ENCODE results near the gene DZIP1.

DZIP1 gene

DNA sequence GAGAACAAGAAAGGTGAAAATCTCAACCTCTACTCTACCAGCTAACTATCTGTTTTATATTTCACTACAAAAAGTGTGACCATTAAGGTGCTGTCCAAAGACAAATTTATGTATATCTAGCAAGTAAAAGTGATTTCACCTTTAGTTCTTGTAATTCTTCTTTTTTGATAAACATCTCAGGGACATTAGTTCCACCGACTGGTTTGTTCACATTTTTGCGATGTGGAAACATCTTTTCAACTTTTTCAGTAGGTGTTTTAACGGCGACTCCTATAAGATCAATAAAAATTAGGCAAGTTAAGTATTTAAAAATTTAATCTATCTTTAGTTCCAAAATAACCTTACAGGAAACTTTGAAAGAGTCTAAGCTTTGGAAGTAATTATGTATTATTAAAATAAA lies 58.6 kb downstream of the DZIP1 start:
- TF ChIP-seq RARB (CRISPR knock-in tag; IDR thresholded peaks at IDR 0.05): no peak
- no peak for TF ChIP-seq ISL1 (CRISPR knock-in tag; IDR thresholded peaks at IDR 0.05)
- TF ChIP-seq ESRRG (CRISPR knock-in tag; IDR thresholded peaks at IDR 0.05): no peak
- TF ChIP-seq TCF4 (CRISPR knock-in tag; IDR thresholded peaks at IDR 0.05; ENCODE audit: borderline replicate concordance): no peak
- TF ChIP-seq, protein P1, sequence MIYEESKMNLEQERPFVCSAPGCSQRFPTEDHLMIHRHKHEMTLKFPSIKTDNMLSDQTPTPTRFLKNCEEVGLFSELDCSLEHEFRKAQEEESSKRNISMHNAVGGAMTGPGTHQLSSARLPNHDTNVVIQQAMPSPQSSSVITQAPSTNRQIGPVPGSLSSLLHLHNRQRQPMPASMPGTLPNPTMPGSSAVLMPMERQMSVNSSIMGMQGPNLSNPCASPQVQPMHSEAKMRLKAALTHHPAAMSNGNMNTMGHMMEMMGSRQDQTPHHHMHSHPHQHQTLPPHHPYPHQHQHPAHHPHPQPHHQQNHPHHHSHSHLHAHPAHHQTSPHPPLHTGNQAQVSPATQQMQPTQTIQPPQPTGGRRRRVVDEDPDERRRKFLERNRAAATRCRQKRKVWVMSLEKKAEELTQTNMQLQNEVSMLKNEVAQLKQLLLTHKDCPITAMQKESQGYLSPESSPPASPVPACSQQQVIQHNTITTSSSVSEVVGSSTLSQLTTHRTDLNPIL (CRISPR knock-in tag; IDR thresholded peaks at IDR 0.05; ENCODE audit: low read depth): no peak
- no peak for TF ChIP-seq TOX (CRISPR knock-in tag; IDR thresholded peaks at IDR 0.05; ENCODE audit: borderline replicate concordance)
- no peak for TF ChIP-seq ZNF70 (CRISPR knock-in tag; IDR thresholded peaks at IDR 0.05)
- no peak for TF ChIP-seq ZNF8 (CRISPR knock-in tag; IDR thresholded peaks at IDR 0.05)
- TF ChIP-seq ZC3H10 (CRISPR knock-in tag; IDR thresholded peaks at IDR 0.05): no peak
- TF ChIP-seq ZFP30 (CRISPR knock-in tag; IDR thresholded peaks at IDR 0.05): no peak
- TF ChIP-seq PPARA (CRISPR knock-in tag; IDR thresholded peaks at IDR 0.05; ENCODE audit: borderline replicate concordance): no peak
- ATAC-seq: no peak

DNA sequence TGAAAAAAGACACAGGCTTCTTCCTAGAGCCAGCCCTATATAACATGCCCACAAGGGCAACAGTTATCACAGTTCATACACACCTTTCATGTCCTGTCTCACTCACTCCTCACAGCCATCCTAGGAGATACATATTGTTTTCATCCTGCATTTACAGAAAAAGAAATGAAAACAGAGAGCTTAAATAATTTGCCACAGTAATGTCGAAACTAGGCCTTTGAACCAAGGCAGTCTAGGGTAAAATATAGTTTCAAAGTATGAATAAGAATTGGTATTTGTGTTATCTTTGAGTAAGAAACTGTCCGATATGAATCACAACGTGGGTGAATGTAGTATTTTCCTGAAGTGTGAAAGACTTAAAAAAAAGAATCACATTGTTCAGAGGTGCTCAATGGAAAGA lies 65.2 kb downstream of the DZIP1 start:
- no peak for ATAC-seq
- TF ChIP-seq, protein P2, sequence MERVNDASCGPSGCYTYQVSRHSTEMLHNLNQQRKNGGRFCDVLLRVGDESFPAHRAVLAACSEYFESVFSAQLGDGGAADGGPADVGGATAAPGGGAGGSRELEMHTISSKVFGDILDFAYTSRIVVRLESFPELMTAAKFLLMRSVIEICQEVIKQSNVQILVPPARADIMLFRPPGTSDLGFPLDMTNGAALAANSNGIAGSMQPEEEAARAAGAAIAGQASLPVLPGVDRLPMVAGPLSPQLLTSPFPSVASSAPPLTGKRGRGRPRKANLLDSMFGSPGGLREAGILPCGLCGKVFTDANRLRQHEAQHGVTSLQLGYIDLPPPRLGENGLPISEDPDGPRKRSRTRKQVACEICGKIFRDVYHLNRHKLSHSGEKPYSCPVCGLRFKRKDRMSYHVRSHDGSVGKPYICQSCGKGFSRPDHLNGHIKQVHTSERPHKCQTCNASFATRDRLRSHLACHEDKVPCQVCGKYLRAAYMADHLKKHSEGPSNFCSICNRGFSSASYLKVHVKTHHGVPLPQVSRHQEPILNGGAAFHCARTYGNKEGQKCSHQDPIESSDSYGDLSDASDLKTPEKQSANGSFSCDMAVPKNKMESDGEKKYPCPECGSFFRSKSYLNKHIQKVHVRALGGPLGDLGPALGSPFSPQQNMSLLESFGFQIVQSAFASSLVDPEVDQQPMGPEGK (CRISPR knock-in tag; IDR thresholded peaks at IDR 0.05; ENCODE audit: borderline replicate concordance): no peak
- TF ChIP-seq ZNF70 (CRISPR knock-in tag; IDR thresholded peaks at IDR 0.05): no peak
- TF ChIP-seq PPARA (CRISPR knock-in tag; IDR thresholded peaks at IDR 0.05; ENCODE audit: borderline replicate concordance): no peak
- no peak for TF ChIP-seq ESRRG (CRISPR knock-in tag; IDR thresholded peaks at IDR 0.05)
- no peak for TF ChIP-seq ARNTL (CRISPR knock-in tag; IDR thresholded peaks at IDR 0.05; ENCODE audit: borderline replicate concordance, low read depth)
- TF ChIP-seq, protein P3, sequence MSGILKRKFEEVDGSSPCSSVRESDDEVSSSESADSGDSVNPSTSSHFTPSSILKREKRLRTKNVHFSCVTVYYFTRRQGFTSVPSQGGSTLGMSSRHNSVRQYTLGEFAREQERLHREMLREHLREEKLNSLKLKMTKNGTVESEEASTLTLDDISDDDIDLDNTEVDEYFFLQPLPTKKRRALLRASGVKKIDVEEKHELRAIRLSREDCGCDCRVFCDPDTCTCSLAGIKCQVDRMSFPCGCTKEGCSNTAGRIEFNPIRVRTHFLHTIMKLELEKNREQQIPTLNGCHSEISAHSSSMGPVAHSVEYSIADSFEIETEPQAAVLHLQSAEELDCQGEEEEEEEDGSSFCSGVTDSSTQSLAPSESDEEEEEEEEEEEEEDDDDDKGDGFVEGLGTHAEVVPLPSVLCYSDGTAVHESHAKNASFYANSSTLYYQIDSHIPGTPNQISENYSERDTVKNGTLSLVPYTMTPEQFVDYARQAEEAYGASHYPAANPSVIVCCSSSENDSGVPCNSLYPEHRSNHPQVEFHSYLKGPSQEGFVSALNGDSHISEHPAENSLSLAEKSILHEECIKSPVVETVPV (CRISPR knock-in tag; IDR thresholded peaks at IDR 0.05): no peak
- no peak for TF ChIP-seq TCF4 (CRISPR knock-in tag; IDR thresholded peaks at IDR 0.05; ENCODE audit: borderline replicate concordance)
- no peak for TF ChIP-seq TOX (CRISPR knock-in tag; IDR thresholded peaks at IDR 0.05; ENCODE audit: borderline replicate concordance)
- no peak for TF ChIP-seq OSR1 (CRISPR knock-in tag; IDR thresholded peaks at IDR 0.05)
- TF ChIP-seq BACH2 (CRISPR knock-in tag; IDR thresholded peaks at IDR 0.05; ENCODE audit: borderline replicate concordance): no peak
- TF ChIP-seq ZNF8 (CRISPR knock-in tag; IDR thresholded peaks at IDR 0.05): no peak
- TF ChIP-seq ZNF565 (CRISPR knock-in tag; conservative IDR thresholded peaks at IDR 0.05; ENCODE audit: low read depth): no peak
- no peak for TF ChIP-seq RARB (CRISPR knock-in tag; IDR thresholded peaks at IDR 0.05)
- TF ChIP-seq ZFP30 (CRISPR knock-in tag; IDR thresholded peaks at IDR 0.05): no peak
- TF ChIP-seq, protein P1 (CRISPR knock-in tag; IDR thresholded peaks at IDR 0.05; ENCODE audit: low read depth): no peak
- TF ChIP-seq, protein P4, sequence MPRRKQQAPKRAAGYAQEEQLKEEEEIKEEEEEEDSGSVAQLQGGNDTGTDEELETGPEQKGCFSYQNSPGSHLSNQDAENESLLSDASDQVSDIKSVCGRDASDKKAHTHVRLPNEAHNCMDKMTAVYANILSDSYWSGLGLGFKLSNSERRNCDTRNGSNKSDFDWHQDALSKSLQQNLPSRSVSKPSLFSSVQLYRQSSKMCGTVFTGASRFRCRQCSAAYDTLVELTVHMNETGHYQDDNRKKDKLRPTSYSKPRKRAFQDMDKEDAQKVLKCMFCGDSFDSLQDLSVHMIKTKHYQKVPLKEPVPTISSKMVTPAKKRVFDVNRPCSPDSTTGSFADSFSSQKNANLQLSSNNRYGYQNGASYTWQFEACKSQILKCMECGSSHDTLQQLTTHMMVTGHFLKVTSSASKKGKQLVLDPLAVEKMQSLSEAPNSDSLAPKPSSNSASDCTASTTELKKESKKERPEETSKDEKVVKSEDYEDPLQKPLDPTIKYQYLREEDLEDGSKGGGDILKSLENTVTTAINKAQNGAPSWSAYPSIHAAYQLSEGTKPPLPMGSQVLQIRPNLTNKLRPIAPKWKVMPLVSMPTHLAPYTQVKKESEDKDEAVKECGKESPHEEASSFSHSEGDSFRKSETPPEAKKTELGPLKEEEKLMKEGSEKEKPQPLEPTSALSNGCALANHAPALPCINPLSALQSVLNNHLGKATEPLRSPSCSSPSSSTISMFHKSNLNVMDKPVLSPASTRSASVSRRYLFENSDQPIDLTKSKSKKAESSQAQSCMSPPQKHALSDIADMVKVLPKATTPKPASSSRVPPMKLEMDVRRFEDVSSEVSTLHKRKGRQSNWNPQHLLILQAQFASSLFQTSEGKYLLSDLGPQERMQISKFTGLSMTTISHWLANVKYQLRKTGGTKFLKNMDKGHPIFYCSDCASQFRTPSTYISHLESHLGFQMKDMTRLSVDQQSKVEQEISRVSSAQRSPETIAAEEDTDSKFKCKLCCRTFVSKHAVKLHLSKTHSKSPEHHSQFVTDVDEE (CRISPR knock-in tag; IDR thresholded peaks at IDR 0.05): no peak
- no peak for TF ChIP-seq ZFP3 (CRISPR knock-in tag; IDR thresholded peaks at IDR 0.05)
- TF ChIP-seq CSDC2 (CRISPR knock-in tag; IDR thresholded peaks at IDR 0.05): no peak
- TF ChIP-seq GLIS3 (CRISPR knock-in tag; IDR thresholded peaks at IDR 0.05): no peak

DNA sequence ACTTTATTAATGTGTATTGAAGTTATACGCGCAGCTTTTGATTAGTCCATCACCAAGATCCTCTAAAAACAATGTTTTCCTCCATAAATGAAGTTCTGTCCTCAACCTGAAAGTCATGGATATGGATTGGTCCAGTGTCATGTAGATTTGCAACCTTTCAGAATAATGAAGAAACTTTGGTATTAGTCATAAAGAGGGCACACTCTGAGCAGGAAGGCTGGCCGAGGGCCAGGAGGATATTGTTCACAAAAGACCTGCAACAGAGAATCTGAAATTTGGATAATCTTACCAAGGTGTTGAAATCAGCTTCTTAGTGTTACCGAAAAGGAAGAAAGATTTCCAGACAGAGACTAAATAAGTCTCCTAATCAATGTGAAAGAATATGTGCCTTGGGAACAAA lies 71.3 kb downstream of the DZIP1 start:
- no peak; the same call in 2 of the 3 replicates for ATAC-seq
- no peak for TF ChIP-seq TOX (CRISPR knock-in tag; IDR thresholded peaks at IDR 0.05; ENCODE audit: borderline replicate concordance)
- no peak for TF ChIP-seq GLIS3 (CRISPR knock-in tag; IDR thresholded peaks at IDR 0.05)
- TF ChIP-seq ZNF8 (CRISPR knock-in tag; IDR thresholded peaks at IDR 0.05): no peak
- TF ChIP-seq RARB (CRISPR knock-in tag; IDR thresholded peaks at IDR 0.05): no peak
- TF ChIP-seq OSR1 (CRISPR knock-in tag; IDR thresholded peaks at IDR 0.05): no peak
- TF ChIP-seq, protein P4 (CRISPR knock-in tag; IDR thresholded peaks at IDR 0.05): no peak
- no peak for TF ChIP-seq ZNF565 (CRISPR knock-in tag; conservative IDR thresholded peaks at IDR 0.05; ENCODE audit: low read depth)
- TF ChIP-seq SNAI2 (CRISPR knock-in tag; IDR thresholded peaks at IDR 0.05): no peak
- TF ChIP-seq ZFP30 (CRISPR knock-in tag; IDR thresholded peaks at IDR 0.05): no peak
- TF ChIP-seq, protein P1 (CRISPR knock-in tag; IDR thresholded peaks at IDR 0.05; ENCODE audit: low read depth): no peak
- TF ChIP-seq, protein P3 (CRISPR knock-in tag; IDR thresholded peaks at IDR 0.05): no peak
